Measurements from ENCODE around the gene TMEM8B. TPM values are rescaled to one million over a fixed set of nuclear protein-coding genes. Genes with fewer than 3 reads are reported as not detected.

TMEM8B gene
- total and polyA plus RNA-seq, 2 of the 8 experiments (the other 6 are each of a cell fraction or from before 2014, with no cell fraction given) = 7.5 to 10.4 TPM

DNA sequence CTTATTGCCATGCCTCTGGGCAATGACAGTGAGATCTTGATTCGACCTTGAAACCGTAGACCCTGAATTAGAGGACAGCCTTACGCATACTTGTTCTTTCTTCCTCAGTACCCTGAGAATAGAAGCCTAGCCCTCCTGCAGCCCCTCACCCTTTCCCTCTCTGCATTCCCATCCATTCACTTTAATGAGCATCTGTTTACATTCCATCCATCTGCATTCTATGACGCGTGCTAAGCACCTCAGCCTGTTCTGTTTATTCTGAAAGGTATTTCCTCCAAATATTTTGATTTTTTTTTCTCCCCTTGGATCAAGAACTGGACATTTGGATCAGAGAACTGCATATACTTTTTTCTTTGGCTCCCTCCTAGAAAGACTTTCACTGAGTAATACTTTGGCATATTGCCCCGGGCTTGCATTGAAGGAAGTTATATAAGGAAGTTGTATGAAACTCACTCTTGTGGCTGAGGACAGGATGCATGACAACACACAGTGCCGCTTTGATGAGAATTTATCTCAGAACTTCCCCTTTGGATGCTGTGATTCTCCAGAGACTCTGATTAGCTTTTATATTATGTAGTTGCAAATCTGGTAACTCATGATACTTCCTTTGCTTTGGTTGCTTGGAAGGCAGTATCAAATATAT, 15.7 kb downstream of the TMEM8B start:
- H2BK12ac ChIP-seq (ENCODE audit: low read depth, low read length) = no peak overlapping the region; the same call in 1 of the 2 replicates
- H3K4me3 ChIP-seq (ENCODE audit: extremely low read depth in 1 of 4, insufficient read depth in 2 of 4, low read depth in 3 of 4, low read length in 4 of 4) = peak overlapping the region in 1 of 4 experiments; percentile 70; a peak in 2 of 8 replicates
- peak; percentile 69; the same call in 1 of the 2 replicates for TF ChIP-seq SP1 (IDR thresholded peaks at IDR 0.05; ENCODE audit: low read depth, low read length)
- 0 out of 2 replicates have a peak, but pooled peaks have one; percentile 38 for TF ChIP-seq POLR2AphosphoS5 (IDR thresholded peaks at IDR 0.05; ENCODE audit: low read depth, low read length)
- TF ChIP-seq NANOG (IDR thresholded peaks at IDR 0.05; ENCODE audit: insufficient read depth, low read depth, low read length, poor library complexity, severe bottlenecking) = peak; percentile 10
- no peak for TF ChIP-seq YY1 (IDR thresholded peaks at IDR 0.05; ENCODE audit: low read depth, low read length)
- peak; percentile 82; the same call in 1 of the 2 replicates for TF ChIP-seq TEAD4 (IDR thresholded peaks at IDR 0.05; ENCODE audit: low read depth, low read length)
- WGBS, 2 experiments (ENCODE audit: extremely low coverage in 1 of 2, insufficient coverage in 1 of 2, insufficient read length in 1 of 2, insufficient replicate concordance in 2 of 2, low coverage in 1 of 2, low lambda C conversion rate in 2 of 2, missing lambda C conversion rate in 1 of 2) = 54% methylated on average over 7 of the region's 7 CpGs; no CpG with 5 or more reads in 1 of the 2 experiments
- H4K91ac ChIP-seq (replicated peaks; ENCODE audit: insufficient read length, low read length) = no peak overlapping the region
- CTCF ChIA-PET (ENCODE audit: partially characterized antibody) = interaction anchor here (0.6 to 16.5 kb wide), 7 partner anchors 9 to 473 kb away, joined by 3 to 172 read pairs (median 4); partner anchors contain the start of genes FAM221B, HINT2 and TMEM8B
- H3K23me2 ChIP-seq (ENCODE audit: low read depth, low read length) = peaks cover 15% of the 10 kb centered on the region
- H3K9ac ChIP-seq (replicated peaks in 1 of 4; ENCODE audit: extremely low read depth in 1 of 4, low read depth in 3 of 4, low read length in 3 of 4) = no peak overlapping the region
- peaks cover 0 to 12% (median 9%) of the 10 kb centered on the region in 4 experiments; a peak in 6 of 7 replicates for H3K27me3 ChIP-seq (replicated peaks in 1 of 4; ENCODE audit: control insufficient read depth in 3 of 4, extremely low read depth in 1 of 4, insufficient read depth in 3 of 4, low read length in 3 of 4)
- no peak overlapping the region for H2BK20ac ChIP-seq (ENCODE audit: low read length)
- DNase-seq (ENCODE audit: low read depth in 1 of 2, low spot score in 2 of 2) (no peak), FAIRE-seq (no peak)
- H4K8ac ChIP-seq (ENCODE audit: extremely low read depth, insufficient read depth, low read length) = no peak overlapping the region
- POLR2A ChIA-PET (ENCODE audit: partially characterized antibody) = interaction anchor here (1.3 to 5.9 kb wide), 6 partner anchors 9 to 30 kb away, joined by 3 to 43 read pairs (median 4); partner anchors contain the start of gene HINT2
- no peaks in the 10 kb centered on the region for H4K20me1 ChIP-seq (replicated peaks in 1 of 2; ENCODE audit: control insufficient read depth in 1 of 2, insufficient read depth in 2 of 2, low read length in 2 of 2)
- no peaks in the 10 kb centered on the region for H3K9me3 ChIP-seq (ENCODE audit: insufficient read depth in 2 of 2, low read depth in 1 of 2, low read length in 1 of 2)
- H3K4me2 ChIP-seq (ENCODE audit: insufficient read depth in 1 of 2, low read depth in 2 of 2, low read length in 2 of 2) = peak overlapping the region; percentile 80 to 98
- H2AK5ac ChIP-seq (ENCODE audit: low read depth, low read length) = no peak overlapping the region
- H2AFZ ChIP-seq (ENCODE audit: low read length) = no peak overlapping the region
- H3K4me1 ChIP-seq (replicated peaks in 1 of 4; ENCODE audit: control insufficient read depth in 3 of 4, insufficient read depth in 4 of 4, low read length in 3 of 4) = peaks cover 11 to 25% (median 14%) of the 10 kb centered on the region in 4 experiments
- H3K36me3 ChIP-seq (ENCODE audit: control insufficient read depth in 2 of 4, insufficient read depth in 4 of 4, low read length in 3 of 4) = peaks cover 0 to 4% (median 0%) of the 10 kb centered on the region in 4 experiments; a peak in 1 of 8 replicates
- H3K27ac ChIP-seq (ENCODE audit: low read depth, low read length) = no peak overlapping the region
- H3K18ac ChIP-seq (ENCODE audit: extremely low read depth, low read length) = no peak overlapping the region
- H3K14ac ChIP-seq (ENCODE audit: insufficient read length) = no peak overlapping the region
- no peak overlapping the region for H2BK15ac ChIP-seq (ENCODE audit: low read length)
- no peaks in the 10 kb centered on the region for H3K79me2 ChIP-seq (ENCODE audit: control insufficient read depth in 1 of 2, insufficient read depth in 2 of 2, low read length in 2 of 2)
- H3K56ac ChIP-seq (replicated peaks; ENCODE audit: insufficient read length, low read depth, low read length) = no peak overlapping the region
- H2BK120ac ChIP-seq (replicated peaks; ENCODE audit: low read depth, low read length) = no peak overlapping the region
- no peak overlapping the region for H4K5ac ChIP-seq (ENCODE audit: insufficient read length, low read depth, low read length)
- H3K23ac ChIP-seq (ENCODE audit: insufficient read length) = no peak overlapping the region
- no peaks in the 10 kb centered on the region; the same call in 1 of the 2 replicates for H3K79me1 ChIP-seq (ENCODE audit: low read depth, low read length)
- H2BK5ac ChIP-seq (ENCODE audit: low read depth, low read length) = no peak overlapping the region
- no peak overlapping the region for H3K4ac ChIP-seq (replicated peaks; ENCODE audit: insufficient read length, low read depth, low read length)
